GM19238 (cell line): Measurements from ENCODE around the gene EML4.
A peak's percentile ranks its signal among the peaks of the same experiment; 100 is the strongest.
"Not testable (repeated sequence)": the region's sequence is repeated elsewhere in the genome, so short reads cannot be mapped to it uniquely, and the experiment has no call there.

Experiments
- DNase-seq: peaks from one replicate; pipeline ENCODE4 v3.0.0; 2011; ENCODE audit warnings: low spot score; ENCODE audit not compliant: insufficient read length

The EML4 gene, protein sequence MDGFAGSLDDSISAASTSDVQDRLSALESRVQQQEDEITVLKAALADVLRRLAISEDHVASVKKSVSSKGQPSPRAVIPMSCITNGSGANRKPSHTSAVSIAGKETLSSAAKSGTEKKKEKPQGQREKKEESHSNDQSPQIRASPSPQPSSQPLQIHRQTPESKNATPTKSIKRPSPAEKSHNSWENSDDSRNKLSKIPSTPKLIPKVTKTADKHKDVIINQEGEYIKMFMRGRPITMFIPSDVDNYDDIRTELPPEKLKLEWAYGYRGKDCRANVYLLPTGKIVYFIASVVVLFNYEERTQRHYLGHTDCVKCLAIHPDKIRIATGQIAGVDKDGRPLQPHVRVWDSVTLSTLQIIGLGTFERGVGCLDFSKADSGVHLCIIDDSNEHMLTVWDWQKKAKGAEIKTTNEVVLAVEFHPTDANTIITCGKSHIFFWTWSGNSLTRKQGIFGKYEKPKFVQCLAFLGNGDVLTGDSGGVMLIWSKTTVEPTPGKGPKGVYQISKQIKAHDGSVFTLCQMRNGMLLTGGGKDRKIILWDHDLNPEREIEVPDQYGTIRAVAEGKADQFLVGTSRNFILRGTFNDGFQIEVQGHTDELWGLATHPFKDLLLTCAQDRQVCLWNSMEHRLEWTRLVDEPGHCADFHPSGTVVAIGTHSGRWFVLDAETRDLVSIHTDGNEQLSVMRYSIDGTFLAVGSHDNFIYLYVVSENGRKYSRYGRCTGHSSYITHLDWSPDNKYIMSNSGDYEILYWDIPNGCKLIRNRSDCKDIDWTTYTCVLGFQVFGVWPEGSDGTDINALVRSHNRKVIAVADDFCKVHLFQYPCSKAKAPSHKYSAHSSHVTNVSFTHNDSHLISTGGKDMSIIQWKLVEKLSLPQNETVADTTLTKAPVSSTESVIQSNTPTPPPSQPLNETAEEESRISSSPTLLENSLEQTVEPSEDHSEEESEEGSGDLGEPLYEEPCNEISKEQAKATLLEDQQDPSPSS

DNA sequence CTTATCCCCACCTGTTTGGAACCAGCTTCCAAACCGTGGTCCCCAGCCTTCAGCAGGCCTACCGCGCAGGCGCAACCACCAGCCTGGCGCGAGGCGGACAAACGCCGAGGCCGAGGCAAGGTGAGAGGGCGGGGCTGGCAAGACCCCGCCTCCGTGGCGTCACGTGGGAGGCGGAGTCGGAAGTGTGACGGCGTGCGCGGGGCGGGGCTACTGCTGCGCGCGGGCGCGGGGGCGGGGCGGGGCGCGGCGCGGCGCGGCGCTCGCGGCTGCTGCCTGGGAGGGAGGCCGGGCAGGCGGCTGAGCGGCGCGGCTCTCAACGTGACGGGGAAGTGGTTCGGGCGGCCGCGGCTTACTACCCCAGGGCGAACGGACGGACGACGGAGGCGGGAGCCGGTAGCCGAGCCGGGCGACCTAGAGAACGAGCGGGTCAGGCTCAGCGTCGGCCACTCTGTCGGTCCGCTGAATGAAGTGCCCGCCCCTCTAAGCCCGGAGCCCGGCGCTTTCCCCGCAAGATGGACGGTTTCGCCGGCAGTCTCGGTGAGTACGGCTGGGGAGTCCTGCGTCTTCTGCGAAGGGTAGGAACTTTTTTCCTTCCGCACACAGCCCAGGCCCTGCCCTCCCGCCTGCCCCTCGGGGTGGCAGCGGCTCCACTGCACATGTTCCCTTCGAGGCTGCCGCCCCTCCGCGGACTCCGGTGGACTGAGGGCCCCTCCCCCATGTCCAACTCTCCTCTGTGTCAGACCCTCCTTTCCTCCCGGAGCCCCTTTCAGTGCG, at the start of gene EML4:
Gene EML4 (plus strand): TSS at position 254 of the 774 bp plus-strand sequence. CDS start 259 bp downstream, at position 513.
- peak; percentile 73 for DNase-seq

DNA sequence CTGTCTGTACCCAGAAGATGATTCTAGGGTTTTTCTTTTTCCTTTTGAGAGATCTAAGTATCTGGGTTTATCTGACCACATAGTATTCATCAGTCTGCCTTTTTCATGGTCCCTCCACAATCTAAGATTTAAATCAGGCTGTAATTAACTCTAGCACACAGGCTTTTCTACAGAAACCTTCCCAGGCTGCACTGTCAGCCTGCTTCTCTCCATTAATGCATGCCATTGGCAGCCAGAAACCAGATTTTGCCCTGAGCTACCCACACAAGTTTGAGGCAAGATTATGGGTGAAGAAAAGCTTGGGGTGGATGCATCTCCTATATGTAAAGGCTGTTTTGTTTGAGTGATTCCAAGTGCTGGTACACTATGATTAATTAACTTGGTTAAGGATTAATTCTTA, 45.7 kb upstream of the EML4 start:
- no peak for DNase-seq

DNA sequence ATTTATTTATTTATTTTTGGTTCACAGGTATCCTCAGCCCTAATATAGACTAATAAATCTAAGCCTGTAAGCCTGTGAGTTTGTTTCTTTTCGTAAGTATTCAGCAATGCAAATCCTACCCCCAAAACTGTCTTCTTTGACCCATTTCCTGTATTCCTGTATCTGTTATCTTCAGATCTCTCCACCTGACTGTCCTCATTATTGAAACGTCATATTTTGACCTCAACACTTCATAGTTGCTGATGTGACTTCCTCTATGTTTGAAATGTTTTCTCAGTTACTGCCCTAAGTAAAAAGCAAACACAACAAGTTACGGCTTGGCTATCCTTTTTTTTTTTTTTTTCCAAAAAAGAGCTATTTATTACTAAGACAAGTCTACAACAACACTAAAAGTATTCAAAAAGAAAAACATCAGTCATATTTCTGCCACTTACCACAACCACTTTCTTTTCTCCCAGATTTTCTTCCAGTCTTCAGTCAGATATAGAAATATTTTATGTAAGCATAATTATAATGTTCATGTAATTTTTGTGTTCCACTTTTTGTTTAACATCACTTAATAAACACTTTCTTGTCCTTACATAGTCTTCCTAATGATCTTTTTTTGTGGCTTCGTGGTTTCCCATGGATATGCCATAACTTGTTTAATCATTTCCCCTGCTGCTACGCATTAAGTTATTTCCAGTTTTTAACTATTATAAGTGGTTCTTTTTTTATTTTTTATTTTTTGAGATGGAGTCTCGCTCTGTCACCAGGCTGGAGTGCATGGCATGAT, 45.0 kb upstream of the EML4 start:
- no peak for DNase-seq

DNA sequence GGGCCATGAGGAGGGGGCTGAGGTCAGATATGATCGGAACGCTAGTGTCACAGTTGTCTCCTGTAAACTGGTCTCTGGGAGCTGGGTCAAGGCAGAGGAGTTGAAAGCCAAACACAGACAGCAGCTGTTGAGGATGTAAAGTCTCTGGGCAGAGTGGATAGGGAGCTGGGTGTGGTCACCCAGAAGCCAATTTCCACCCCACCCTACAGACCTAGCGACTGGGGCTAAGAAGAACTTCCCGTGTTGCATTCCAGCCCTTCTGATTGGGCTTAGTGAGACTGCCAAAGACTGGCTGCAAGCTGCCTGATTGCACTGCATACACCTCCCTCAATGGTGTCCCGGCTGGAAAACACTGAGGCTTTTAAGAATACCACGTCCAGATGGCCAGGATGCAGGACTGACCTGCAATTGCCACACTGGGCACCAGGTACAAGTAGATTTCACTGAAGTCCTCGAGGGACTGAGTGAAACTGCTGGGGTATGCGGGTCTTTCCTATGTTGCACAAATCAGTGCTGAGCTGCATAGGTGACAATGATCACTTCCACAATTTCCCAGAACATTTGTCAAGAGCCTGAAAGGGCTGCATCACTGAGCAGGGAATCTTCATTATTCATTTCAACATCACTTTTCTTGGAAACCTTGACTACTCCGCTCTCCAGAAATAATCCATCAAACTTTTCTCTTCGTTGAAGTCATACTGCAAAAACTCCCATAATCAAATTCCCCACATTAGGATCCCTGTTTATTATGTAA, 43.1 kb upstream of the EML4 start:
- DNase-seq = no peak

DNA sequence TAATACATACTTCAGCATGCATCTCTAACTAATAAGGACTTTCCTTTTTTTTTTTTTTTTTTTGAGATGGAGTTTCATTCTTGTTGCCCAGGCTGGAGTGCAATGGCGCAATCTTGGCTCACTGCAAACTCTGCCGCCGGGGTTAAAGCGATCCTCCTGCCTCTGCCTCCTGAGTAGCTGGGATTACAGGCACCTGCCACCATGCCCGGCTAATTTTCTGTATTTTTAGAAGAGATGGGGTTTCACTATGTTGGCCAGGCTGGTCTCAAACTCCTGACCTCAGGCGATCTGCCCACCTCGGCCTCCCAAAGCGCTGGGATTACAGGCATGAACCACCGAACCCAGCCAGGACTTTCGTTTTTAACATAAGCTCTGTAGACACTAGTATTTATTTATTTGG, 42.3 kb upstream of the EML4 start:
- not testable (repeated sequence) for DNase-seq

DNA sequence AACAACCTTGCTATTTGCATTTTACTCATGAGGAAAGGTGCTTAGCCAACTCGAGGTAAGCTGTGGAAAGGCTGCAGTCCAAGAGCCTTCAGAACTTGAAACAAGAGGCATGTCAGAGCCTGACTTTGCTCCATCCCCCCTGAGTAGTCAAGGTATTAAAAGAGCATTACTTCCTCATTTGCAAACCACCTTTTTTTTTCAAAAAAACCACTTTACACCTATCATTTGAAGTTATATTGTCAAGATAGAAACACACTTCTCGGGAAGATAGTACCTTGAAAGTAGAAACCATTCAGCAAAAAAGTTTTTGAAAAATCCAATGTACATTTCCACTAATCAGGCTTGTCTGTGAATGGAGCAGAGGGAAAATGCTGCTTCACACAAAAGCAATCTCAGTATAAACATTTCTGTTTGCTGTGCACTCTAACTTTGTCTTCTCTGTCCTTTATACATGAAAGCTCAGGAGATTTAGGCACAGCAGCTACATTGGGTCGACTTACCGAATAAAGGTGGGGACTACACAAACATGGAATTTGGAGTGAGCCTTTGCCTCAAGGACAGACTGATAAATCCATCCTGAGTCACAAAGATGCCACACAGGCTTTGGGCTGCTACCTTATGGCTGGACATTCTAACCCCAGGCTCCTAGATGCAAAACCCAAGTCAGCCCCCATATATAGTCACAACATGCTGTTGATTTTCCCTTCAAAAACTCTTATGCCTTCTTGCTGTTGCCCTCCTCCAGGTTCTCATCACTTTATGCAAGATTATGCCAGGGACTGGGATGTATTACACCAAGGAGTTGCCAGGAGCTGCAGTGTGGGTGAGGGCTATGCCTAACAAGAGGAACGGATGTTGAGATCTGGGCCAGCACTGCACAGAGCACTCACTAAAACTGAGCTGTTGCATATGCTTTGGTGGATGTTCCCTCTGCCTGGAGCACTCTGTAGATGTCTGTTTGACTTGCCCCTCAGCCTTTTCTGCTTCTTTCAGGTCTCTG, 41.4 kb upstream of the EML4 start:
- DNase-seq = no peak

DNA sequence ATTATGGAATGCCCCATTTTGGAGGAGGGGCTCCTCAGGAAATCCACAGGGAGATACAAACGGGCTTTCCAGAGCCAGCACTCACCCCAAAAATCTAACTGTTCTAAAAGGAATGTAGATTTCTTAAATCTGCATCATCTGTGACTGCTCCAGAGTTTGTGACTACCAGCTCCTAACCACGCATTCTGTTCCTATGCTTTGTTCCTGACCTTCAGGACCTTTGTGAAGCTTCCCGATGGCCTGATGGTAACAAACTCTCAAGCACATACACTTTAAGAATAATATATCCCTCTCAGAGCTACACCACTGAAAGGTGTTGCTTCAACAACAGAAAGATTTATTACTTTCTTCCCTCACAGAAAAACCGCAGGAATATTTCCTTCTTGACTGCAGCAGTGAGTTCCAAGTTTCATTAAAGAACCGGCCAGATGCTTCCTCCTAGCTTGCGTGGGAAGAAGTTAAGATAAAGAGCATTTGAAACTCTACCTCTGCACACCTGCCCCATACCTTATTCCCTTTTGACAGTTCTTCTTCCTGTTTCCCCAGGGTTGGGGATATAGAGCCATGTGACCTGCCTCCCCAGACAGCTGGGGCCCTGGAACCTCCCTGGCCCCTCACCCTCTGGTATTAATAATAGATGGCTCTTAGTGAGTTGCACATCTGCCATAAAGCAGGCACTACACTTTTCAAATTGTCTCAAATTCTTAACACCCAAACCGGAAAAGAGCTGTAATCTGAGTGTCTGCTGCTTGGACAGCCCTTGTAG, 40.2 kb upstream of the EML4 start:
- DNase-seq = no peak

DNA sequence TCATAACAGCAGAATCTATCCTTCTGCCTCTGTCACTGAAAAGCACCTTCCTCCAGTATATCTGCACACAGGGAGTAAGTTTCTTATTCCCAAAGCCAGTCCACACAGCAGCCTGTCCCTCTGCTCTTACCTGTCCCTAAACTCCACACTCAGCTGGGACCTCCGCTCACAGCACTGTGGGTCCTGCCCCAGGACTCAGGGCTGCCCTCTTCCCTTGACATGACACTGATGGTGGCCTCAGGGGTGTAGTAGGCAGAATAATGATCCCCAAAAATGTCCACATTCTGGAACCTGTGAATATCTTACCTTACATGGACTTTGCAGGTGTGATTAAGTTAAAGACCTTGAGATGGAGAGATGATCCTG, 39.7 kb upstream of the EML4 start:
- DNase-seq = no peak

DNA sequence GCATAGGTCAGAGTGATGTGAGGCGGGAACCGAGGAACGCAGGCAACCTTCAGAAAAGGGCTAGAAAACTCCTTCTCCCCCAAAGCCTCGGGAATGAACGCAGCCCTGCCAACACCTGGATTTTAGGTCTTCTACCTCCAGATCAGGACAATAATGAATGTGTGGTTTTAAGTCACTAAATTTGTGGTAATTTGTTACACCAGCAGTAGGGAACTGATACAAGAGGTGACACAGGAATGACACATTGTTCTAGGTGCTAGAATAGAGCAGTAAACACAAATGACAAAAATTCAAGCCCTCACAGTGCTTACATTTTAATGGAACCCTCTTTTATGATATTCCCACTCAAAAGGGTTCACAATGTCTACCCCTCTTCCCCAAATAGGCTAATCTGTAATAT, 39.2 kb upstream of the EML4 start:
- no peak for DNase-seq

DNA sequence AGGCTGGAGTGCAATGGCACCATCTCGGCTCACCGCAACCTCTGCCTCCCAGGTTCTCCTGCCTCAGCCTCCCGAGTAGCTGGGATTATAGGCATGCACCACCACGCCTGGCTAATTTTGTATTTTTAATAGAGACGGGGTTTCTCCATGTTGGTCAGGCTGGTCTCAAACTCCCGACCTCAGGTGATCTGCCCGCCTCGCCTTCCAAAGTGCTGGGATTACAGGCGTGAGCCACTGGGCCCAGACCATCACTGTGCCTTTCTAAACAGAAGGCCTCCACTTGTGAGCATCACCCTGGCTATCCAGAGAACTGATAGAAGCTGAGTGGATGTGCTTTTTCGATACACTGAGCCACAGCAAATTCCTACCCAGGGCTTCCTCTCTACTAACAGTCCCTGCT, 38.3 kb upstream of the EML4 start:
- DNase-seq = not testable (repeated sequence)

DNA sequence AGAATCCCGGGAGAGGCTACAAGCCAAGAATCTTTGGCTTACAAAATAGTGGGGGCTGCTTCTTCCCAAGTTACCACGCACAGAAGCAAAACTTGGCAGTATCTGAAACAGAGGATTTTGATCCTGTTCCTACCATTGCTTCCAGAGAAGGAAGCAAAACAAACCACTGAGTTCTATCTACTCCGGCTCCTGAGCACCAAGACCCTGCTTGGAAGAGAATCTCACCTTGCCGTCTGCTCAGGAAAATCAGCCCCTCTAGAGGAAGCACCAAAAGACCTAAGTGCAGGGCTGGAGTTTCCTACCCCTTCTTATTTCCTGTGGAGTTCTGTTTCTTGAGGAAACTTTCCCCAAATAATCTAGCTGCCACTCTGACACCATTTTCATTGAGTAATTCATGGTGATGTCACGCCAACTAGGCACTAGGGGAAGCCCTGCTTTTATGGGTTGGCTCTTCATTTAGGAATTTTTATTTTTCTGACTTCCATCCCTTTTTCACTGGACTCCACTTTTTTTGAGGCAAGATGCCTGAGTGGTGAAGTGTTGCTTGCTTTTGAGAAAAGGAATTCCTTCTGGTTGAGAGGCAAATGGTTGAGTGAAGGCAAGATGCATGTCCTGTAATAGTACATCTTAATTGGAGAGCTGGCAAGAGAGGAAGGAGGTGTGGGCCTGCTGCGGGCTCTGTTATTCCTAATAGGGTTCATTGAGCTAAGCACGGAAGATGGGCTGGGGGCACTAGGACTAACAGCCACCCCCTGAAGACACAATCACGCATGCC, 36.8 kb upstream of the EML4 start:
- no peak for DNase-seq

DNA sequence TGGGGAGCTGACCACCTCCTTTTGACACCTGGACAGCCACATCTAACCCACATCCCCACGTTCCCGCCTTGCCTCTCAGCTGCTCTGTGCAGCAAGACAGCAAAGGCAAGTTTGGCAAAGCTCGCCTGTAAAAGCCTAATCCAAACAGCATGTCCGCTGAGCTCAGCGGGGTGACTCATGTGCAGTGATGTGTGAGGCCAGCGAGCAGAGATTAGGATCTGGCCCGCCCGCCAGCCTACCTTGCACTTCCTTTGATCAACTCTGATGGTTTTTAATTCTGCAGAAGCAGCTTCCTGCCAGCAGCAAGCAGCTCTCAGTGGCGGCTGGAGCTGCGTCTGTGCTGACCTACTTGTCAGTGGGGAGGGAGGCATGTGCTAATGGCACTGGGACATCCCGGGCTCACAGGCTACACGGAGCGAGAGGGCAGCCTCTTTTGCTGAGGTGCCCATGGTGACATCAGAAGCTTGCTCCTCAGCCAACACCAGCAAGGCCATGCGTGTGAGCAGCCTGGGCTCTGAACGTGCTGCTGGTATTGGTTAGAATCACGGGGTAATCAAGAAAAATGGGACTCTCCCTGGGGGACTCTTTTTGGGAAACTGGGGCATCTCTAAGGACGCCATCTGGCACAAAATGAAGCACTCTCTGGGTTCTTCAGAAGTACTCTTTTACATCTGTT, 36.0 kb upstream of the EML4 start:
- peak; percentile 48 for DNase-seq

DNA sequence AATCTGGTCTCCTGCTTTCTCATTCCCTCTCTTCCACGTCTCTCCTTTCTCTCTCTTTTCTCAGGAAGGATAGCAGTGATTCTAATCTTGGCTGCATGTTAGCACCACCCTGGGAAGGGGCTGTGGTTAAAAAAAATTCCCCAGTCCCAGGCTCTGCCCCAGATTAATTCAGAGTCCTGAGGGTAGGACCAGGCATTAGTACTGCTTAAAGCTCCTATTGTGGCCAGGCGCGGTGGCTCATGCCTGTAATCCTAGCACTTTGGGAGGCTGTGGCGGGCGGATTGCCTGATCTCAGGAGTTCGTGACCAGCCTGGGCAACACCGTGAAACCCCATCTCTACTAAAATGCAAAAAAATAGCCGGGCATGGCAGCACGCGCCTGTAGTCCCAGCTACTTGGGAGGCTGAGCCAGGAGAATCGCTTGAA, 35.4 kb upstream of the EML4 start:
- no peak for DNase-seq

DNA sequence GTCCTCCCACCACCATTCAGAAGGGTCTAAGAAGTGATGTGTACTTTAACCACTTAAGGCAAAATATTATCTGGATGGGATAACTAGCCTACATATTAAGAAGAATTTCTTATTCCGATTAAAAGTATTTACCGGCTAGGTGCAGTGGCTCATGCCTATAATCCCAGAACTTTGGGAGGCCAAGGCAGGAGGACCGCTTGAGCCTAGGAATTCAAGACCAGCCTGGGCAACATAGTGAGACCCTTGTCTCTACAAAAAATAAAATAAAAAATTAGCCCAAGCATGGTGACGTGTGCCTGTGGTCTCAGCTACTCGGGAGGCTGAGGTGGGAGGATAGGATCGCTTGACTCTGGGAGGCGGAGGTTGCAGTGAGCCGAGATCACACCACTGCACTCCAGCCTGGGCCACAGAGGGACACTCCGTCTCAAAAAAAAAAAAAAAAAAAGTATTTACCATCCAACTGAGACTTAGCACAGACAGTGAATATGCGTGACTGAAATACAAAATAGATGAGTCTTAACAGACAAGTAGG, 34.7 kb upstream of the EML4 start:
- DNase-seq = not testable (repeated sequence)

DNA sequence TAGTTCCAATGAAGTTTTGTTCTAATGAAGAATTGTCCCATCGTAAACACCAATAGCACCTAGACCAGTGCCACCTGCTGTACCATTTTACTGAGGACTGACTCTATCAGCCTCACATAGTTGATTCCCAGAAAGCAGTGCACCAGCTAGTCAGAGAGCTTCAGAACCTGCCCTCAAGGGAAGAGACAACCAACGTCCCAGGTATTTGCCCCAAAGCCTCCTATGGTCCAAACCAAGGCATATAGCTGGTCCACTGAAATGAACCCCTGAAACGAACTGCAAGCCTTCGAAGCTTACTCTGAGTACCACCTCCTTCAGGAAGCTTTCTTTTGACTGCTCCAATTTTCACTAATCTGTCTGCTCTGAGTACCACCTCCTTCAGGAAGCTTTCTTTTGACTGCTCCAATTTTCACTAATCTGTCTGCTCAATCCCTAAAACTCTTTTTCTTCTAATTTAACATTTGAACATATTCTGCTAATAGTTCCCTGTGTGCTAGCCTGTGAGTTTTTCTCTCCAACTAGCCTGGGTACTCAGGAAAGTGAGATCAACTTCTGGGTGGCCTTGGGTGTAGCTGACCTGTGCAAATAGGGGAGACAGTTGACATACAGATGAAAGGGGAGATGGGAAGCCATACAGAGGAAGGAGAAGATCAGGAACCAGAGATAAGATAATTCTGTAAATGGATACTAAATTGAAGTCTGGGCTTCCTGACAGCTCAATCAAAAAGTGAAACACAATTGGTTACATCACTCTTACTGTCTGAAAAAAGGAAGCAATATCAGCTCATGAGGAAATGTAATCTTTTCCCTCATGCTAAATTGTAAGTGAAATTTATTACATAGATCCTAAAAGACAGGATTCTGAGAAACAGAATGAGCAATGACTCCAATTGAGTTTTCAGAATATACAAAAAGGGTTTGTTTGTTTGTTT, 33.5 kb upstream of the EML4 start:
- DNase-seq = no peak
